Tibial nerve (tissue), 4 donors: ENCODE results near the gene ATP1B2. TPM values are rescaled to one million over a fixed set of nuclear protein-coding genes. Genes with fewer than 3 reads are reported as not detected.

Experiments used
- DNase-seq, 2 donors: peaks; one replicate each; pipeline ENCODE4 v3.0.0-alpha.2; 2019; ENCODE audit warnings: low spot score in 2 of 2
- H3K27ac ChIP-seq, 4 donors: fragments of 200-600 bp; sonication (generic) in 3 of 4; one replicate each; pipeline ENCODE4 v1.5.1; 2017 to 2019; ENCODE audit warnings: mild to moderate bottlenecking in 1 of 4
- H3K27me3 ChIP-seq, 2 donors: fragments of 200-600 bp; sonication (generic) in 1 of 2; one replicate each; pipeline versions ENCODE4 v1.5.1 to v1.6.0; 2017 to 2019
- H3K36me3 ChIP-seq, 3 donors: fragments of 200-600 bp; sonication (generic); one replicate each; pipeline ENCODE4 v1.5.1; 2018 to 2019
- H3K4me1 ChIP-seq, 4 donors: fragments of 200-600 bp; sonication (generic) in 3 of 4; one replicate each; pipeline ENCODE4 v1.5.1; 2017 to 2019
- H3K4me3 ChIP-seq, 4 donors: fragments of 200-600 bp; sonication (generic) in 3 of 4; one replicate each; pipeline ENCODE4 v1.5.1; 2017 to 2019; ENCODE audit warnings: mild to moderate bottlenecking in 1 of 4, moderate library complexity in 1 of 4
- H3K9me3 ChIP-seq, 4 donors: fragments of 200-600 bp; sonication (generic) in 3 of 4; one replicate each; pipeline ENCODE4 v1.5.1; 2017 to 2019
- CTCF ChIP-seq, 5 experiments: fragments of 200-600 bp in 3 of 5; fragments of 450-650 bp in 2 of 5; sonication (generic) in 3 of 5; IDR thresholded peaks; one replicate each; pipeline ENCODE4 v1.5.1; 2016 to 2019; ENCODE audit warnings: antibody characterized with exemption in 5 of 5, mild to moderate bottlenecking in 3 of 5, moderate library complexity in 2 of 5
- EP300 ChIP-seq, 2 donors: sonication (generic); formaldehyde crosslinking; IDR thresholded peaks; one replicate each; pipeline ENCODE4 v1.6.1; 2017; ENCODE audit warnings: antibody characterized with exemption in 2 of 2, mild to moderate bottlenecking in 1 of 2
- POLR2A ChIP-seq, 2 donors: fragments of 450-650 bp; IDR thresholded peaks; one replicate each; pipeline ENCODE4 v1.6.1; 2017; ENCODE audit warnings: antibody characterized with exemption in 2 of 2, mild to moderate bottlenecking in 2 of 2, moderate library complexity in 2 of 2
- WGBS, 2 donors: methylation state at CpG; one replicate each; pipeline ENCODE4 v1.1.5; 2018; 5-methylcytosine and 5-hydroxymethylcytosine counted together
- total RNA-seq, 4 donors: library from RNA; depleted of rRNA; stranded (reverse); fragments of >200 nt; gene quantifications; one replicate each; pipeline ENCODE4 v1.1.0, GENCODE V29; 2016

The ATP1B2 gene
- total RNA-seq, 4 donors from 2014 or later = 1.5 to 3.9 (median 1.9) TPM

DNA sequence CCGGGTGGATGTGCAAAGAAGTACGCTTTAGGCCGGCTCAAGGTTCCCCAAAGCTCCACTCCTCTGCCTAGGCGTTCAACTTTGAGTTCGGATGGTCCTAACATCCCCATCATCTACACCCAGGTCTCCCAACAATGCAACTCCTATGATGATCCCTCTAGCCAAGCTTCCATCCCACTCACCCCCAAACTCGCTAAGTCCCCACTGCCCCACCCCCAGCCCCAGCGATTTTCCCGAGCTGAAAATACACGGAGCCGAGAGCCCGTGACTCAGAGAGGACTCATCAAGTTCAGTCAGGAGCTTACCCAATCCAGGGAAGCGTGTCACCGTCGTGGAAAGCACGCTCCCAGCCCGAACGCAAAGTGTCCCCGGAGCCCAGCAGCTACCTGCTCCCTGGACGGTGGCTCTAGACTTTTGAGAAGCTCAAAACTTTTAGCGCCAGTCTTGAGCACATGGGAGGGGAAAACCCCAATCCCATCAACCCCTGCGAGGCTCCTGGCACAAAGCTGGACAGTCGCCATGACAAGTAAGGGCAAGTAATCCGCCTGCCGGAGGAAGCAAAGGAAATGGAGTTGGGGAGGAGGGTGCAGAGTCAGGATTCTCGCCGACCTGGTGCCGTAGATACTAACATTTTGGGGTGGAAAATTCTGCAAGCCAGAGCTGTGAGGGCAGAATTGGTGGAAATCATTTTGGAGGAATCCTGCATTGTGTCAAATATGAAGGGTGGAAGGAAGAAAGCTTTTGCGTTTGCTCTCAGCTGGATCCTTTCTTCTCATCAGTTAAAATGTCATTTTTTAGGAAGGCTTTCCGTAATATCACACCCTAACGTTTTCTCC is 36.6 kb downstream of the ATP1B2 start, which contains the start of gene TP53:
Gene TP53 (minus strand): TSS at position 419 of the 836 bp plus-strand sequence. CDS start 10,896 bp downstream, outside the sequence.
- H3K36me3 ChIP-seq = peaks cover 0 to 22% (median 0%) of the 10 kb centered on the region in 3 donors
- no peaks in the 10 kb centered on the region for H3K9me3 ChIP-seq
- WGBS, 2 donors = 0% methylated on average over 30 of the region's 30 CpGs
- H3K27me3 ChIP-seq = no peaks in the 10 kb centered on the region
- peak within 1 kb of the TSS; percentile 80 to 85 (median 80) for H3K4me3 ChIP-seq
- peak within 1 kb of the TSS; percentile 92 to 98 (median 98) for H3K27ac ChIP-seq
- peak; percentile 65 to 68 for TF ChIP-seq POLR2A (IDR thresholded peaks at IDR 0.05)
- no peak for TF ChIP-seq CTCF (IDR thresholded peaks at IDR 0.05)
- peak; percentile 57 to 88 for TF ChIP-seq EP300 (IDR thresholded peaks at IDR 0.05)
- H3K4me1 ChIP-seq = peaks cover 4 to 40% (median 18%) of the 10 kb centered on the region in 4 donors
- peak; percentile 72 to 86 for DNase-seq

DNA sequence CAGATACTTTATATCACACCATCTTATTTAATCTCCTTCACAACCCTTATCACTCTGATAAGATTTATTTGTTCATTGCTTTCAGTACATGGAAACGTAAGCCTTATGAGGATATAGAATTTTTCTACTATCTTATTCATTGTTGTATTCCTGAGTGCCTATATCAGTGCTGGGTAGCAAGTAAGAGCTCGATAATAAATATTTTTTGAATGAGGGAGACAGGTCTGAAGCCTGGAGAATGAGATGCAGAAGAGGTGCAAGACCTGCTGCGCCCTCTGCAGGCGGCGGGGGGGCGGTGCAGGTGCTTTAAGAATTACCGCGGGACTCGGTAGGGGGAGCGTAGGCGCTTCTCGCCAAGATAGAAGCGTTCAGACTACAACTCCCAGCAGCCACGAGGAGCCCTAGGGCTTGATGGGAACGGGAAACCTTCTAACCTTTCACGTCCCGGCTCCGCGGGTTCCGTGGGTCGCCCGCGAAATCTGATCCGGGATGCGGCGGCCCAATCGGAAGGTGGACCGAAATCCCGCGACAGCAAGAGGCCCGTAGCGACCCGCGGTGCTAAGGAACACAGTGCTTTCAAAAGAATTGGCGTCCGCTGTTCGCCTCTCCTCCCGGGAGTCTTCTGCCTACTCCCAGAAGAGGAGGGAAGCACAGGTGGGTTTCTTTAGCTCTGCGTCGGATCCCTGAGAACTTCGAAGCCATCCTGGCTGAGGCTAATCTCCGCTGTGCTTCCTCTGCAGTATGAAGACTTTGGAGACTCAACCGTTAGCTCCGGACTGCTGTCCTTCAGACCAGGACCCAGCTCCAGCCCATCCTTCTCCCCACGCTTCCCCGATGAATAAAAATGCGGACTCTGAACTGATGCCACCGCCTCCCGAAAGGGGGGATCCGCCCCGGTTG is 37.4 kb downstream of the ATP1B2 start, which contains the start of gene WRAP53:
Gene WRAP53 (plus strand): TSS at position 570 of the 900 bp plus-strand sequence. CDS start 172 bp downstream, at position 742.
- Histone ChIP-seq H3K9me3 (no peaks in the 10 kb centered on the region), H3K27me3 (no peaks in the 10 kb centered on the region), H3K36me3 (peaks cover 0 to 31% (median 0%) of the 10 kb centered on the region in 3 donors), H3K4me1 (peaks cover 4 to 40% (median 18%) of the 10 kb centered on the region in 4 donors), H3K27ac (peak within 1 kb of the TSS; percentile 92 to 98 (median 98)), H3K4me3 (peak within 1 kb of the TSS; percentile 80 to 85 (median 80))
- peak; percentile 91 to 92 for TF ChIP-seq EP300 (IDR thresholded peaks at IDR 0.05)
- peak; percentile 95 to 100 (median 97) for TF ChIP-seq CTCF (IDR thresholded peaks at IDR 0.05)
- TF ChIP-seq POLR2A (IDR thresholded peaks at IDR 0.05) = no peak
- WGBS, 2 donors = 0% methylated on average over 45 to 48 of the region's 51 CpGs
- peak; percentile 96 to 98 for DNase-seq

GRCh38 chr17:7688808-7689316 is 38.1 kb downstream of the ATP1B2 start:
- Histone ChIP-seq H3K4me3 (peak overlapping the region; percentile 55 to 80 (median 80)), H3K27ac (peak overlapping the region in 3 of 4 donors; percentile 58 to 98 (median 73)), H3K4me1 (peaks cover 4 to 38% (median 18%) of the 10 kb centered on the region in 4 donors), H3K36me3 (peaks cover 0 to 38% (median 0%) of the 10 kb centered on the region in 3 donors), H3K27me3 (no peaks in the 10 kb centered on the region), H3K9me3 (no peaks in the 10 kb centered on the region)
- TF ChIP-seq POLR2A (IDR thresholded peaks at IDR 0.05) (no peak), EP300 (IDR thresholded peaks at IDR 0.05) (no peak), CTCF (IDR thresholded peaks at IDR 0.05) (no peak)
- DNase-seq = no peak
- 12 to 13% methylated on average over 13 of the region's 13 CpGs for WGBS, 2 donors

DNA sequence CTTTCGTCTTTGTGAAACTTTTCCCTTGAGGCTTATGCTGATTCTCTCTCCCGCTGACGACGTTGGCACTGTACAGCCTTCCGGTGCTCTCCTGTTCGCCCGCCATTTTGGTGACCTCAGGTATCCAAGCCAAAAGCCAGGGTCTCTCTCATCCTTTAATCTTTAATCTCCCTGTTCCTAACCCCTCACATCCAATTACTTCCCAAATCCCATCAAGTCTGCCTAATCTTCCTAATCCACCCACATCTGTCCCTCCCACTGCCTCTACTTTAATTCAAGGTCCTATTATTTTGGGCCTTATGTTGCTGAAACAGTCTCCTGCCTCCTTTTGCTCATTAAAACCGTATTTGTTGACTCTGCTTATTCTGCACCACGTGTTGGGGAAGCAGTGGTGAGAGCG is 44.9 kb downstream of the ATP1B2 start:
- 91 to 98% methylated on average over 10 of the region's 10 CpGs for WGBS, 2 donors
- Histone ChIP-seq H3K9me3 (no peaks in the 10 kb centered on the region), H3K27me3 (no peaks in the 10 kb centered on the region), H3K27ac (no peak overlapping the region), H3K4me3 (no peak overlapping the region), H3K36me3 (peaks cover 0 to 85% (median 0%) of the 10 kb centered on the region in 3 donors), H3K4me1 (no peaks in the 10 kb centered on the region)
- no peak for DNase-seq
- TF ChIP-seq CTCF (IDR thresholded peaks at IDR 0.05) (no peak), POLR2A (IDR thresholded peaks at IDR 0.05) (no peak), EP300 (IDR thresholded peaks at IDR 0.05) (no peak)
